NB4 (cell line): Measurements from ENCODE around the gene FGF14.

Experiments
- POLR2A ChIP-seq: IDR thresholded peaks from 2 replicates; pipeline ENCODE4 v1.6.1; 2011; ENCODE audit warnings: mild to moderate bottlenecking; ENCODE audit not compliant: insufficient read length; ENCODE audit errors: extremely low read depth
- TF ChIP-seq, protein P1 (sequence below): IDR thresholded peaks from one replicate; pipeline ENCODE4 v1.5.1; 2012; ENCODE audit warnings: low read depth, low read length

GRCh38 chr13:101811284-101811839 is 590.5 kb downstream of the FGF14 start:
- no peak for TF ChIP-seq POLR2A
- TF ChIP-seq, protein P1, sequence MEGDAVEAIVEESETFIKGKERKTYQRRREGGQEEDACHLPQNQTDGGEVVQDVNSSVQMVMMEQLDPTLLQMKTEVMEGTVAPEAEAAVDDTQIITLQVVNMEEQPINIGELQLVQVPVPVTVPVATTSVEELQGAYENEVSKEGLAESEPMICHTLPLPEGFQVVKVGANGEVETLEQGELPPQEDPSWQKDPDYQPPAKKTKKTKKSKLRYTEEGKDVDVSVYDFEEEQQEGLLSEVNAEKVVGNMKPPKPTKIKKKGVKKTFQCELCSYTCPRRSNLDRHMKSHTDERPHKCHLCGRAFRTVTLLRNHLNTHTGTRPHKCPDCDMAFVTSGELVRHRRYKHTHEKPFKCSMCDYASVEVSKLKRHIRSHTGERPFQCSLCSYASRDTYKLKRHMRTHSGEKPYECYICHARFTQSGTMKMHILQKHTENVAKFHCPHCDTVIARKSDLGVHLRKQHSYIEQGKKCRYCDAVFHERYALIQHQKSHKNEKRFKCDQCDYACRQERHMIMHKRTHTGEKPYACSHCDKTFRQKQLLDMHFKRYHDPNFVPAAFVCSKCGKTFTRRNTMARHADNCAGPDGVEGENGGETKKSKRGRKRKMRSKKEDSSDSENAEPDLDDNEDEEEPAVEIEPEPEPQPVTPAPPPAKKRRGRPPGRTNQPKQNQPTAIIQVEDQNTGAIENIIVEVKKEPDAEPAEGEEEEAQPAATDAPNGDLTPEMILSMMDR = no peak
